ENCODE measurements around the gene INHA.

DNA sequence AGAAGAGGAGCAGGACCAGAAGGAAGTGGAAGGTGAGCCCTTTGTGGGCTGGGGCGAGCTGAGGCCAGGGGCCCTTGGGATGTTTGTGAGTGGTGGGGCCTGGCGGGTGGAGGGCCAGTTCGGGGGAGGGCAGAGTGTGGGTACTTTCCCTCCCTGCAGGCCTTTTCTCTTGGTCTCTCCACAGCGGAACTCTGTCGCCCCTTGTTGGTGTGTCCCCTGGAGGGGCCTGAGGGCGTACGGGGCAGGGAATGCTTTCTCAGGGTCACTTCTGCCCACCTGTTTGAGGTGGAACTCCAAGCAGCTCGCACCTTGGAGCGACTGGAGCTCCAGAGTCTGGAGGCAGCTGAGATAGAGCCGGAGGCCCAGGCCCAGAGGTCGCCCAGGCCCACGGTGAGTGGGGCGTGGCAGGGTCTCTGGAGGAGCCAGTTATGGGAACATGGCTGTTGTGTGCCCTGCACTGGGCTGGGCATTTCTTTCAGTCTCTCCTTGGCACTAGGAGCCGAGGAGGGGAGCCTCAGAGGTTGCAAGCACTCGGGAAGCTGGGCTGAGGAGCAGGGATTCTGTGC lies 36.4 kb downstream of the INHA start:
- TF ChIP-seq GABPA (IDR thresholded peaks at IDR 0.05 in 1 of 2, conservative IDR thresholded peaks at IDR 0.05 in 1 of 2): no peak
- TF ChIP-seq CTCF (IDR thresholded peaks at IDR 0.05; ENCODE audit: low read depth, low read length, missing input control): no peak
- TF ChIP-seq, protein P1, sequence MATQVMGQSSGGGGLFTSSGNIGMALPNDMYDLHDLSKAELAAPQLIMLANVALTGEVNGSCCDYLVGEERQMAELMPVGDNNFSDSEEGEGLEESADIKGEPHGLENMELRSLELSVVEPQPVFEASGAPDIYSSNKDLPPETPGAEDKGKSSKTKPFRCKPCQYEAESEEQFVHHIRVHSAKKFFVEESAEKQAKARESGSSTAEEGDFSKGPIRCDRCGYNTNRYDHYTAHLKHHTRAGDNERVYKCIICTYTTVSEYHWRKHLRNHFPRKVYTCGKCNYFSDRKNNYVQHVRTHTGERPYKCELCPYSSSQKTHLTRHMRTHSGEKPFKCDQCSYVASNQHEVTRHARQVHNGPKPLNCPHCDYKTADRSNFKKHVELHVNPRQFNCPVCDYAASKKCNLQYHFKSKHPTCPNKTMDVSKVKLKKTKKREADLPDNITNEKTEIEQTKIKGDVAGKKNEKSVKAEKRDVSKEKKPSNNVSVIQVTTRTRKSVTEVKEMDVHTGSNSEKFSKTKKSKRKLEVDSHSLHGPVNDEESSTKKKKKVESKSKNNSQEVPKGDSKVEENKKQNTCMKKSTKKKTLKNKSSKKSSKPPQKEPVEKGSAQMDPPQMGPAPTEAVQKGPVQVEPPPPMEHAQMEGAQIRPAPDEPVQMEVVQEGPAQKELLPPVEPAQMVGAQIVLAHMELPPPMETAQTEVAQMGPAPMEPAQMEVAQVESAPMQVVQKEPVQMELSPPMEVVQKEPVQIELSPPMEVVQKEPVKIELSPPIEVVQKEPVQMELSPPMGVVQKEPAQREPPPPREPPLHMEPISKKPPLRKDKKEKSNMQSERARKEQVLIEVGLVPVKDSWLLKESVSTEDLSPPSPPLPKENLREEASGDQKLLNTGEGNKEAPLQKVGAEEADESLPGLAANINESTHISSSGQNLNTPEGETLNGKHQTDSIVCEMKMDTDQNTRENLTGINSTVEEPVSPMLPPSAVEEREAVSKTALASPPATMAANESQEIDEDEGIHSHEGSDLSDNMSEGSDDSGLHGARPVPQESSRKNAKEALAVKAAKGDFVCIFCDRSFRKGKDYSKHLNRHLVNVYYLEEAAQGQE (IDR thresholded peaks at IDR 0.05): no peak
- no peak for TF ChIP-seq RXRA (IDR thresholded peaks at IDR 0.05)
- no peak for TF ChIP-seq EGR1 (IDR thresholded peaks at IDR 0.05; ENCODE audit: low read depth in 2 of 2)
- no peak for TF ChIP-seq YY1 (IDR thresholded peaks at IDR 0.05)
- no peak for TF ChIP-seq TAF1 (conservative IDR thresholded peaks at IDR 0.05)
- TF ChIP-seq FOXA2 (IDR thresholded peaks at IDR 0.05): no peak
- TF ChIP-seq MAX (IDR thresholded peaks at IDR 0.05): no peak
- TF ChIP-seq FOXA1 (IDR thresholded peaks at IDR 0.05): no peak
- TF ChIP-seq RAD21 (IDR thresholded peaks at IDR 0.05): no peak
